SK-N-SH (cell line): ENCODE measurements around the gene KLHL7. TPM values are rescaled to one million over a fixed set of nuclear protein-coding genes. Genes with fewer than 3 reads are reported as not detected.

Experiments used
- CTCF ChIA-PET: fragments of 300-600, 350-600 bp; formaldehyde crosslinking; extraction: SDS; loops from one replicate; lab custom pipeline; 2021; lab: Yijun Ruan, JAX
- POLR2A ChIA-PET: fragments of 350-600 bp; sonication (Branson Sonifier 250); formaldehyde crosslinking; extraction: SDS; loops from one replicate; lab custom pipeline; 2020; ENCODE audit warnings: antibody characterized with exemption, inconsistent platforms; lab: Yijun Ruan, JAX
- DNase-seq: peaks from one replicate; pipeline ENCODE4 v3.0.0; 2012
- H2AFZ ChIP-seq: fragments of 200-600 bp; sonication (generic); 2 replicates; pipeline ENCODE4 v1.8.1; 2016; ENCODE audit warnings: antibody characterized with exemption, mild to moderate bottlenecking, low read depth
- H3F3A ChIP-seq: fragments of 200-600 bp; sonication (generic); replicated peaks from 2 replicates; pipeline ENCODE3; 2016; ENCODE audit warnings: antibody characterized with exemption, mild to moderate bottlenecking; ENCODE audit not compliant: insufficient read depth
- H3K27ac ChIP-seq, 2 experiments: fragments of 200-500 bp in 1 of 2; fragments of 200-600 bp in 1 of 2; sonication (Bioruptor generic) in 1 of 2; sonication (generic), shearing (Covaris generic) in 1 of 2; 2 replicates each; pipeline versions ENCODE4 v1.5.1 to v1.6.1; 2014 to 2016; ENCODE audit warnings: low read depth in 2 of 2, inconsistent platforms in 1 of 2, low read length in 1 of 2, mild to moderate bottlenecking in 1 of 2, mixed read lengths in 1 of 2
- H3K27me3 ChIP-seq: fragments of 200-600 bp; sonication (generic), shearing (Covaris generic); 2 replicates; pipeline ENCODE4 v1.6.1; 2016; ENCODE audit warnings: mixed run types; ENCODE audit not compliant: insufficient read depth
- H3K36me3 ChIP-seq, 2 experiments: fragments of 200-500 bp in 1 of 2; fragments of 200-600 bp in 1 of 2; sonication (Bioruptor generic) in 1 of 2; sonication (generic) in 1 of 2; replicated peaks in 1 of 2; 2 replicates each; pipeline versions ENCODE3 to v1.5.1; 2014 to 2016; ENCODE audit warnings: low read length in 1 of 2, mild to moderate bottlenecking in 1 of 2; ENCODE audit not compliant: insufficient read depth in 2 of 2, control insufficient read depth in 1 of 2
- H3K4me1 ChIP-seq, 2 experiments: fragments of 200-500 bp in 1 of 2; fragments of 200-600 bp in 1 of 2; sonication (Bioruptor generic) in 1 of 2; sonication (generic), shearing (Covaris generic) in 1 of 2; 2 replicates each; pipeline versions ENCODE4 v1.5.1 to v1.6.1; 2014 to 2016; ENCODE audit warnings: low read depth in 1 of 2, low read length in 1 of 2, mixed run types in 1 of 2; ENCODE audit not compliant: insufficient read depth in 2 of 2, control insufficient read depth in 1 of 2
- H3K4me2 ChIP-seq: fragments of 200-600 bp; sonication (generic), shearing (Covaris generic); 2 replicates; pipeline ENCODE4 v1.6.1; 2017; ENCODE audit warnings: mixed run types
- H3K4me3 ChIP-seq, 2 experiments: fragments of 200-500 bp in 1 of 2; fragments of 200-600 bp in 1 of 2; sonication (Bioruptor generic) in 1 of 2; sonication (generic), shearing (Covaris generic) in 1 of 2; 2 replicates each; pipeline versions ENCODE4 v1.5.1 to v1.8.1; 2014 to 2016; ENCODE audit warnings: low read depth in 2 of 2, inconsistent platforms in 1 of 2, low read length in 1 of 2, mild to moderate bottlenecking in 1 of 2, mixed read lengths in 1 of 2, moderate library complexity in 1 of 2
- H3K79me2 ChIP-seq: fragments of 200-600 bp; sonication (generic); 2 replicates; pipeline ENCODE4 v1.8.1; 2017; ENCODE audit warnings: mild to moderate bottlenecking; ENCODE audit not compliant: insufficient read depth
- H3K9ac ChIP-seq: fragments of 200-600 bp; sonication (generic); 2 replicates; pipeline ENCODE4 v1.6.1; 2017; ENCODE audit warnings: mixed run types
- H3K9me2 ChIP-seq: fragments of 200-600 bp; sonication (generic); 2 replicates; pipeline ENCODE4 v1.6.1; 2017; ENCODE audit warnings: mixed run types
- H3K9me3 ChIP-seq: fragments of 200-600 bp; sonication (generic); 2 replicates; pipeline ENCODE4 v1.6.1; 2017; ENCODE audit warnings: mixed run types, mild to moderate bottlenecking, moderate library complexity
- H4K20me1 ChIP-seq: fragments of 200-600 bp; sonication (generic); 2 replicates; pipeline ENCODE4 v1.6.1; 2017; ENCODE audit warnings: mild to moderate bottlenecking, mixed run types; ENCODE audit not compliant: insufficient read depth
- CTCF ChIP-seq: fragments of 200-600 bp; sonication (generic); IDR thresholded peaks from 2 replicates; pipeline ENCODE4 v1.6.1; 2017; ENCODE audit warnings: antibody characterized with exemption, mild to moderate bottlenecking, moderate library complexity
- ELF1 ChIP-seq: IDR thresholded peaks from 2 replicates; pipeline ENCODE4 v1.4.0; 2012
- FOSL2 ChIP-seq: IDR thresholded peaks from 2 replicates; pipeline ENCODE4 v1.4.0; 2012; ENCODE audit warnings: low read depth, mild to moderate bottlenecking, moderate library complexity, borderline replicate concordance
- FOXJ3 ChIP-seq: sonication (generic); formaldehyde crosslinking; IDR thresholded peaks from 2 replicates; pipeline ENCODE4 v1.5.1; 2020; ENCODE audit warnings: mild to moderate bottlenecking, missing genetic modification reagents
- FOXM1 ChIP-seq: IDR thresholded peaks from 2 replicates; pipeline ENCODE4 v1.4.0; 2012; ENCODE audit warnings: low read depth, mild to moderate bottlenecking
- GABPA ChIP-seq: IDR thresholded peaks from 2 replicates; pipeline ENCODE4 v1.4.0; 2012; ENCODE audit warnings: low read depth, mild to moderate bottlenecking
- GATA2 ChIP-seq: sonication (generic); formaldehyde crosslinking; IDR thresholded peaks from 2 replicates; pipeline ENCODE4 v1.5.0; 2020; ENCODE audit warnings: mild to moderate bottlenecking, missing genetic modification reagents
- IRF3 ChIP-seq: fragments of 150-350 bp; IDR thresholded peaks from 2 replicates; pipeline ENCODE4 v1.6.1; 2016; ENCODE audit warnings: mild to moderate bottlenecking, low read depth, low read length
- JUND ChIP-seq: IDR thresholded peaks from 2 replicates; pipeline ENCODE4 v1.4.0; 2012
- MXI1 ChIP-seq: IDR thresholded peaks from 2 replicates; pipeline ENCODE4 v1.6.1; 2012; ENCODE audit warnings: mild to moderate bottlenecking, low read depth, low read length, improper control_type of control experiment
- NFIC ChIP-seq: IDR thresholded peaks from 2 replicates; pipeline ENCODE4 v1.4.0; 2012; ENCODE audit warnings: borderline replicate concordance
- POLR2AphosphoS5 ChIP-seq: IDR thresholded peaks from 2 replicates; pipeline ENCODE4 v1.6.1; 2012; ENCODE audit warnings: low read depth, low read length
- RXRA ChIP-seq: IDR thresholded peaks from 2 replicates; pipeline ENCODE4 v1.4.0; 2012; ENCODE audit warnings: low read depth, mild to moderate bottlenecking, borderline replicate concordance
- SIN3A ChIP-seq: IDR thresholded peaks from 2 replicates; pipeline ENCODE4 v1.6.1; 2012; ENCODE audit warnings: low read depth, mild to moderate bottlenecking, low read length, moderate library complexity, borderline replicate concordance
- TAF1 ChIP-seq: IDR thresholded peaks from 2 replicates; pipeline ENCODE4 v1.6.1; 2012; ENCODE audit warnings: low read depth, mild to moderate bottlenecking, low read length, moderate library complexity, borderline replicate concordance
- TCF12 ChIP-seq: IDR thresholded peaks from 2 replicates; pipeline ENCODE4 v1.4.0; 2012
- TEAD4 ChIP-seq: IDR thresholded peaks from 2 replicates; pipeline ENCODE4 v1.4.0; 2012; ENCODE audit warnings: mild to moderate bottlenecking, borderline replicate concordance; ENCODE audit not compliant: insufficient read depth
- USF2 ChIP-seq: fragments of 150-350 bp; IDR thresholded peaks from 2 replicates; pipeline ENCODE4 v1.6.1; 2017; ENCODE audit warnings: antibody characterized with exemption, low read length, low read depth, borderline replicate concordance
- ZBTB33 ChIP-seq: IDR thresholded peaks from 2 replicates; pipeline ENCODE4 v1.4.0; 2012; ENCODE audit warnings: low read depth, borderline replicate concordance
- WGBS: methylation state at CpG from one replicate; pipeline ENCODE4 v1.1.6; 2017; ENCODE audit warnings: low lambda C conversion rate; 5-methylcytosine and 5-hydroxymethylcytosine counted together
- polyA plus RNA-seq, 3 experiments: library from polyadenylated mRNA; depleted of rRNA; stranded (reverse); fragments of >200 nt; gene quantifications; 2 replicates each; pipeline ENCODE4 v1.2.3, GENCODE V29; 2012
- TF ChIP-seq, protein P1 (sequence below): IDR thresholded peaks from 2 replicates; pipeline ENCODE4 v1.4.0; 2012; ENCODE audit warnings: low read depth

Gene KLHL7
- polyA plus RNA-seq, 1 of the 3 experiments (the other 2 are of a cell fraction), result 30.8 TPM

DNA sequence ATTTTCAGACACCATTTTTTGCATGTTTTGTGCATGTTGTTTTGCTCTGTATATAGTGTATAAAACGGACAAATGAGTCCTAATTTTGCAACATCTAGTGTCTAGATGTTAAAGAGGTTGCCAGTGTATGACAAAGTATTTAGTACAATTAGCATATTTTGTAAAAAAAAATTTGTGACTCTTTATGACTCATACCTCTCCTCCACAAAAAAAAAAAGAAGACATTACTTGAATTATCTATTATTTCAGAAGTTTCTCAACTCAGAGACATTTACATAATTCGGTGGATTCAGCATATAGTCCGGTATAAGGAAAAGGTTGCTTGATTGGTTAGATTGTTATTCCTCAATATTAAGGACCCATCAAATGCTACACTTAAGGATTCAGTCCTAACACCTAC, 102.3 kb downstream of the KLHL7 start:
- peaks cover 3% of the 10 kb centered on the region for H3F3A ChIP-seq
- WGBS, result 71% methylated on average over 3 of the region's 3 CpGs
- no peak overlapping the region for H2AFZ ChIP-seq
- CTCF ChIA-PET, result no interaction called here
- no peak for DNase-seq
- H3K4me1 ChIP-seq, result peaks cover 0 to 14% of the 10 kb centered on the region in 2 experiments; a peak in 2 of 4 replicates
- no peaks in the 10 kb centered on the region for H4K20me1 ChIP-seq
- no peaks in the 10 kb centered on the region for H3K27me3 ChIP-seq
- no peak overlapping the region for H3K4me3 ChIP-seq
- no peak overlapping the region for H3K9ac ChIP-seq
- no peak for TF ChIP-seq USF2
- TF ChIP-seq TCF12, result no peak
- TF ChIP-seq TEAD4, result no peak
- no peak for TF ChIP-seq IRF3
- TF ChIP-seq, all 33 proteins: peak for 0
- POLR2A ChIA-PET, result no interaction called here
- Histone ChIP-seq H3K79me2 (no peaks in the 10 kb centered on the region), H3K9me3 (no peaks in the 10 kb centered on the region), H3K27ac (no peak overlapping the region), H3K9me2 (no peaks in the 10 kb centered on the region), H3K4me2 (no peak overlapping the region), H3K36me3 (peaks cover 3 to 7% of the 10 kb centered on the region in 2 experiments)

DNA sequence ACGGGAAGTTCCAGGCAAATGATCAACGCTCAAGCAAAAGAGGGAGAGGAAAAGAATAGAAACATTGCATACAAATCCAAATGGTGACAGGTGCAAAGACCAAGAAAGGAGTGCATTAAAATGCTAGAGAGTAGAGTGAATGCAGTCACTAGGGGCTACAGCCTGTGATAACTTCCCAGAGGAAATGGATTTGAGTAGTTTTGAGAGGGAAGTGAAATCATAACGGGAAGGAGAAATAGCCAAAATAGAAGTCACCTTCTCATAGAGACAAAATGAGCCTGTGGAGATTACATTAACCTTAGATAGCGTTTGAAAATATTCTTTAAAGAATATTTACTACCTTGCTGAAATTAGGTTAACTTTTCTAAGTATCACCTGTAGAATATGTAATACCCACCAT, 102.7 kb downstream of the KLHL7 start:
- TF ChIP-seq RXRA (no peak), ELF1 (no peak), GABPA (no peak), SIN3A (no peak), POLR2AphosphoS5 (no peak), CTCF (no peak), ZBTB33 (no peak), FOXM1 (no peak), TAF1 (no peak), NFIC (no peak), JUND (no peak), FOSL2 (no peak), MXI1 (no peak), FOXJ3 (CRISPR knock-in tag) (no peak), GATA2 (CRISPR knock-in tag) (no peak)
- TF ChIP-seq, protein P1, sequence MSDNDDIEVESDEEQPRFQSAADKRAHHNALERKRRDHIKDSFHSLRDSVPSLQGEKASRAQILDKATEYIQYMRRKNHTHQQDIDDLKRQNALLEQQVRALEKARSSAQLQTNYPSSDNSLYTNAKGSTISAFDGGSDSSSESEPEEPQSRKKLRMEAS, result no peak
- 79% methylated on average over 4 of the region's 4 CpGs for WGBS
- POLR2A ChIA-PET, result no interaction called here

More for the DNA sequence above, 102.7 kb downstream of the KLHL7 start:
- no peak overlapping the region for H3K27ac ChIP-seq
- H3K4me1 ChIP-seq, result peaks cover 0 to 11% of the 10 kb centered on the region in 2 experiments; a peak in 2 of 4 replicates
- no peaks in the 10 kb centered on the region for H4K20me1 ChIP-seq
- no peak overlapping the region for H3K4me3 ChIP-seq
- H3K36me3 ChIP-seq, result peaks cover 3 to 7% of the 10 kb centered on the region in 2 experiments
- H3K4me2 ChIP-seq, result no peak overlapping the region
- H3K79me2 ChIP-seq, result no peaks in the 10 kb centered on the region
- no peak for DNase-seq
- CTCF ChIA-PET, result interaction anchor here (1.3 kb wide), 1 partner anchor 23 kb away, joined by 3 read pairs; no protein-coding TSS in a partner anchor
- no peak overlapping the region for H3K9ac ChIP-seq
- no peaks in the 10 kb centered on the region for H3K9me2 ChIP-seq
- H2AFZ ChIP-seq, result no peak overlapping the region
- H3K27me3 ChIP-seq, result no peaks in the 10 kb centered on the region
- H3K9me3 ChIP-seq, result no peaks in the 10 kb centered on the region
- H3F3A ChIP-seq, result no peaks in the 10 kb centered on the region
